ENCODE results near the gene ANKFY1.

GRCh38 chr17:4219241-4219640 is 44.5 kb downstream of the ANKFY1 start:
- no peak for TF ChIP-seq CTCF (IDR thresholded peaks at IDR 0.05; ENCODE audit: low read depth, low read length)
- no peak for TF ChIP-seq POLR2A (IDR thresholded peaks at IDR 0.05; ENCODE audit: extremely low read depth, insufficient read length)
- TF ChIP-seq MAX (IDR thresholded peaks at IDR 0.05; ENCODE audit: low read depth, low read length), result no peak

All from NB4 (cell line).